HCT116 (cell line): Measurements from ENCODE around the gene RPS16.

Experiments
- CEBPB ChIP-seq: IDR thresholded peaks from 2 replicates; pipeline ENCODE4 v1.6.1; 2012; ENCODE audit warnings: low read depth
- EZH2 ChIP-seq: fragments of 200-600 bp; sonication (generic); IDR thresholded peaks from 2 replicates; pipeline ENCODE4 v1.6.1; 2017; ENCODE audit warnings: antibody characterized with exemption, mixed run types
- EZH2phosphoT487 ChIP-seq: fragments of 200-600 bp; IDR thresholded peaks from 2 replicates; pipeline ENCODE4 v1.6.1; 2018; ENCODE audit warnings: antibody characterized with exemption, borderline replicate concordance
- POLR2A ChIP-seq: IDR thresholded peaks from 2 replicates; pipeline ENCODE4 v1.7.0; 2011; ENCODE audit warnings: borderline replicate concordance; ENCODE audit not compliant: insufficient read depth, insufficient read length; ENCODE audit errors: extremely low read depth
- POLR2AphosphoS5 ChIP-seq: IDR thresholded peaks from 2 replicates; pipeline ENCODE4 v1.6.1; 2011; ENCODE audit warnings: mild to moderate bottlenecking, low read depth, low read length, moderate library complexity
- RAD21 ChIP-seq: IDR thresholded peaks from 2 replicates; pipeline ENCODE4 v1.6.1; 2012; ENCODE audit warnings: low read depth, mild to moderate bottlenecking
- SP1 ChIP-seq: IDR thresholded peaks from 2 replicates; pipeline ENCODE4 v1.6.1; 2012; ENCODE audit warnings: low read depth
- SRF ChIP-seq: IDR thresholded peaks from 2 replicates; pipeline ENCODE4 v1.6.1; 2012; ENCODE audit warnings: low read depth
- TCF7L2 ChIP-seq: IDR thresholded peaks from 2 replicates; pipeline ENCODE4 v1.7.0; 2011; ENCODE audit warnings: borderline replicate concordance, inconsistent platforms; ENCODE audit not compliant: insufficient read depth, insufficient read length; ENCODE audit errors: extremely low read depth
- TF ChIP-seq, protein P1 (sequence below), 3 experiments: fragments of 200-600 bp in 1 of 3; sonication (generic) in 1 of 3; IDR thresholded peaks in 2 of 3; conservative IDR thresholded peaks in 1 of 3; 2 replicates each; pipeline ENCODE4 v1.5.1; 2012 to 2017; ENCODE audit warnings: low read depth in 2 of 3, low read length in 2 of 3, antibody characterized with exemption in 1 of 3, borderline replicate concordance in 1 of 3, control low read depth in 1 of 3, mild to moderate bottlenecking in 1 of 3, mixed read lengths in 1 of 3, mixed run types in 1 of 3, moderate library complexity in 1 of 3; ENCODE audit not compliant: insufficient read depth in 1 of 3
- TF ChIP-seq, protein P2 (sequence below): IDR thresholded peaks from 2 replicates; pipeline ENCODE4 v1.6.1; 2011; ENCODE audit warnings: mild to moderate bottlenecking, low read length, moderate library complexity; ENCODE audit not compliant: insufficient replicate concordance; ENCODE audit errors: extremely low read depth

DNA sequence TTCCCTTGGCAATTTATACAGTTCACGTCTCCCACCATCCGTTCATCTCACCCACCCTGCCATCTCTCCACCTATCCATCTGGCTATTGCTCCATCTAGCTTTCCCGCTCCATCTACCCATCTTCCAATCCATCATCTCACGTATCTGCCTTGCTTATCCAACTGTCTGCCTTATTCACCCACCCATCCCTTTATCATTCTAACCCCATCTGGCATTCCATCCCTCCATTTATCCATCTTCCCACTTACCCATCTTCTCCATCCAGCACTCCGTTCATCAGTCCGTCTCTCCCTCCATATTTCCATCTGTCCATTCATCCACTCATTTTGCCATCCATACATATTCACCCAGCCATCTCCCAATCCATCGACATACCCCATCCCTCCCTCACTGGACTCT, 10.0 kb downstream of the RPS16 start:
- TF ChIP-seq EZH2 (no peak), RAD21 (no peak), SRF (no peak), SP1 (no peak), POLR2A (no peak), POLR2AphosphoS5 (no peak), TCF7L2 (no peak), CEBPB (no peak), EZH2phosphoT487 (no peak)
- TF ChIP-seq, protein P1, sequence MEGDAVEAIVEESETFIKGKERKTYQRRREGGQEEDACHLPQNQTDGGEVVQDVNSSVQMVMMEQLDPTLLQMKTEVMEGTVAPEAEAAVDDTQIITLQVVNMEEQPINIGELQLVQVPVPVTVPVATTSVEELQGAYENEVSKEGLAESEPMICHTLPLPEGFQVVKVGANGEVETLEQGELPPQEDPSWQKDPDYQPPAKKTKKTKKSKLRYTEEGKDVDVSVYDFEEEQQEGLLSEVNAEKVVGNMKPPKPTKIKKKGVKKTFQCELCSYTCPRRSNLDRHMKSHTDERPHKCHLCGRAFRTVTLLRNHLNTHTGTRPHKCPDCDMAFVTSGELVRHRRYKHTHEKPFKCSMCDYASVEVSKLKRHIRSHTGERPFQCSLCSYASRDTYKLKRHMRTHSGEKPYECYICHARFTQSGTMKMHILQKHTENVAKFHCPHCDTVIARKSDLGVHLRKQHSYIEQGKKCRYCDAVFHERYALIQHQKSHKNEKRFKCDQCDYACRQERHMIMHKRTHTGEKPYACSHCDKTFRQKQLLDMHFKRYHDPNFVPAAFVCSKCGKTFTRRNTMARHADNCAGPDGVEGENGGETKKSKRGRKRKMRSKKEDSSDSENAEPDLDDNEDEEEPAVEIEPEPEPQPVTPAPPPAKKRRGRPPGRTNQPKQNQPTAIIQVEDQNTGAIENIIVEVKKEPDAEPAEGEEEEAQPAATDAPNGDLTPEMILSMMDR (IDR thresholded peaks at IDR 0.05 in 2 of 3, conservative IDR thresholded peaks at IDR 0.05 in 1 of 3; ENCODE audit: borderline replicate concordance in 1 of 3, insufficient read depth in 1 of 3, low read depth in 2 of 3, low read length in 2 of 3): no peak
- TF ChIP-seq, protein P2, sequence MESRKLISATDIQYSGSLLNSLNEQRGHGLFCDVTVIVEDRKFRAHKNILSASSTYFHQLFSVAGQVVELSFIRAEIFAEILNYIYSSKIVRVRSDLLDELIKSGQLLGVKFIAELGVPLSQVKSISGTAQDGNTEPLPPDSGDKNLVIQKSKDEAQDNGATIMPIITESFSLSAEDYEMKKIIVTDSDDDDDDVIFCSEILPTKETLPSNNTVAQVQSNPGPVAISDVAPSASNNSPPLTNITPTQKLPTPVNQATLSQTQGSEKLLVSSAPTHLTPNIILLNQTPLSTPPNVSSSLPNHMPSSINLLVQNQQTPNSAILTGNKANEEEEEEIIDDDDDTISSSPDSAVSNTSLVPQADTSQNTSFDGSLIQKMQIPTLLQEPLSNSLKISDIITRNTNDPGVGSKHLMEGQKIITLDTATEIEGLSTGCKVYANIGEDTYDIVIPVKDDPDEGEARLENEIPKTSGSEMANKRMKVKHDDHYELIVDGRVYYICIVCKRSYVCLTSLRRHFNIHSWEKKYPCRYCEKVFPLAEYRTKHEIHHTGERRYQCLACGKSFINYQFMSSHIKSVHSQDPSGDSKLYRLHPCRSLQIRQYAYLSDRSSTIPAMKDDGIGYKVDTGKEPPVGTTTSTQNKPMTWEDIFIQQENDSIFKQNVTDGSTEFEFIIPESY: no peak
